Measurements from ENCODE around the gene ATP2B2.

Gene ATP2B2

DNA sequence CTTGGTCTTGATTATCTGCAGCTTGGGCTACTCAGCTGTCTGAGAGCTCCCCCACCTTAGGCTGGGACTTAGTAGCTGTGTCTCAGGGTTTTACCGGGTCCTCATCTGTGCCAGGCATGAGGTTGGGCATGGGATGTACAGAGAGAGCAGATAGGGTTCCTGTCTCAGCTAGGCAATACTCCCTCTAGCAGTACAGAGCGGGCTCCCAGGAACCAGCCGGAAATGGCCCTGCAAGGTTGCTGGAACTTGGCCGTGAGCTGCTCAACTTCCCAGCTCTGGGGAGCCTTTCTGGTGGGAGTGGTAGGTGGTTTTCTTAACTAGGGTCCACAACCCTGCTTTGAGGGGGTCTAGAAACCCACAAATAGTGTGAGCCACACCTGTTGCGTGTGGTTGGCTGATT, 58.3 kb downstream of the ATP2B2 start:
- no peak for DNase-seq

DNA sequence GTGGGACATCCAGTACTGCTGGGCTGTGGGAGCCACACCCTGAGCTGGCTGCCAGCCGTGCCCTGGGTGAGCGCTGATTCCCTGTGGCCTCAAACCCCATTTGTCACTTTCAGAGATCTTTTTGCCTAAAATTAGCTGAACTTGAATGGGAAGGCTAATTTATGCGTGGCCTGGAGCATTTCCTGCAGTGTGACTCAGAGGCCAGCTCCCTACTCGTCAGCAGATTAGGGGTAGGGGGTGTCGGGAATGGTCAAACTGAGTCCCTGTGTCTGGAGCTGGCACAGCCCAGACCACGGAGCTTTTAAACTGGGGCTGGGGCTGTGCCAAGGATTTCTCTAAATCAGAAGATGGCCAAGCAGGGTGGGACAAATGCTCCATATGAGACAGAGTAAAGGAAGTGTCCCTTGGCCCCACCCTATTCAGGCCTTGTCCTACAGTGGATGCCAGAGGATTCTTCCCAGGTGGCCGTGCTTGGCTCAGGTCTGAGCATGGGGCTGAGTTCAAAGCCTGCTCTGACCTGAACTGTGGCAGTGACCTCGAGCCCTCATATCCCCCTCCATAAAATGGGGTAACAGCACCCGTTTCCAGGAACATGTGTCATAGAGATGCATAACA, 59.7 kb downstream of the ATP2B2 start:
- DNase-seq = peak; percentile 18

DNA sequence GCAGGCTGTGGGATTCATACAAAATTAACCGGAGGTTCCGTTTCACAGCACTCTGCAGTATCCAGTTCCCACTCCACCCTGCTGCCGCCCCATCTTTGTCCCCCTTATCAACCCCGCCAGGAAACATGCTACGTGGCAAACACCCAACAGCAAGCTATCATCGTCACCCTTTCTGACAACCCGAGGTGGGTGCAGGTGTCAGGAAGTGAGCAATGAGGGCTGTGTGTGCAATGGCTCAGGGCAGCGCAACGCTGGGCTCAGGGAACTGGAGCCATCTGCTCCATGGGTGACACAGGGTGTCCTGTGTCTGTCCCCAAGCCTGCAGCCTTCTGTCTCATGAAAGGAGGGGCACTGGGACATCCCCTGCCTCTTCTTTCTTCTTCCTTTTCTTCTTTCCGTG, 60.9 kb downstream of the ATP2B2 start:
- DNase-seq = no peak

DNA sequence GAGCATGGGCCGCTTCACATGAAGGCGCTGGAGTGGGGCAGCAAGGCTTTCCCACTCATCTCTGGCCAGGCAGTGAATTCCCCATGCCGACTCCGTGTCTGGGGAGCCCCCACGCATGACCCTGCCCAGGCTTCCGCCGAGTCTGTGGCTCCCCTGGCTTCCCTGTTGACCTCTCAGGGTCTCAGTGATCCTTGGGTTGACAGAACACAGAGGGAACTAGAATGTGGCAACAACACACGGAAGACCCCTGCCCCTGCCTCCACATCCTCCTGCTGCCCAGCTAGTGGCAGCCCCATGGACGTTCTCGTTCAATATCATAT, 61.3 kb downstream of the ATP2B2 start:
- DNase-seq = no peak

DNA sequence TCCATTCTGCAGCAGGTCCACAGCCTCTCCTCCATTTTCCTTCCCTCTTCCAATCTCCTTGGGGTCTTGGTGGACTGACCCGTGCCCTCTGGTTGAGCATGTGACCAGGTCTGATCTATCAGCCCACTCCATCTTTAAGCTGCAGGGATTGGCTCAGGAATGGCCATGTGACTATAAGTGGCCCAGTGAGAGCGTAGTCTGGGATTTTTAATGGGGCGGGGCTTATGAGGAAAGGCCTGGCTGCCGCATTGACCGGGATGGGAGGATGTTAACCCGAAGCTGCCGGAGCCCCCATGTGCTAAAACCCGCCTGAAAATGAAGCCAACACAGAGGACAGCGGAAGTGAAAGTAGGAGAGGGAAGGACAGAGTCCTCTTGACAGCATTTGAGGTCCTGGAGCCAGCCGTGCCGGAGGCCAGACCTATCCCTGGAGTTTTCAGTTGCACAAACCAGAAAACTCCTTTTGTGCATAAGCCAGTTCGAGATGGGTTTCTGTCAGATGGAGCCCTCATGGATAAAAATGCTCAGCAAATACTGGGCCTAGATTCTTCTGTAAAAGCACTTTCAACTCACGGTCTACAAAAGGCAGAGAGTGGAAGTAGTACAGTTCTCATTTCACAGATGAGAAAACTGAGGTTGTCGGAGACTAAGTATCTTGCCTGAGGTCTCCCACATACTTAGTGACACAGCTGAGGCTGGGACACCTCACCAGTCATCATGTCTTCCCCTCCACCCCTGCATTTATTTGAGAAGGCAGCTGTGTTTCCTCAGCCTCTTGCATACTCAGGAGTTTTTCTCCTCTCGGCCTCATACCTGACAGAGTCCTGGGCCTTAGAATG, 61.9 kb downstream of the ATP2B2 start:
- DNase-seq = peak; percentile 17

DNA sequence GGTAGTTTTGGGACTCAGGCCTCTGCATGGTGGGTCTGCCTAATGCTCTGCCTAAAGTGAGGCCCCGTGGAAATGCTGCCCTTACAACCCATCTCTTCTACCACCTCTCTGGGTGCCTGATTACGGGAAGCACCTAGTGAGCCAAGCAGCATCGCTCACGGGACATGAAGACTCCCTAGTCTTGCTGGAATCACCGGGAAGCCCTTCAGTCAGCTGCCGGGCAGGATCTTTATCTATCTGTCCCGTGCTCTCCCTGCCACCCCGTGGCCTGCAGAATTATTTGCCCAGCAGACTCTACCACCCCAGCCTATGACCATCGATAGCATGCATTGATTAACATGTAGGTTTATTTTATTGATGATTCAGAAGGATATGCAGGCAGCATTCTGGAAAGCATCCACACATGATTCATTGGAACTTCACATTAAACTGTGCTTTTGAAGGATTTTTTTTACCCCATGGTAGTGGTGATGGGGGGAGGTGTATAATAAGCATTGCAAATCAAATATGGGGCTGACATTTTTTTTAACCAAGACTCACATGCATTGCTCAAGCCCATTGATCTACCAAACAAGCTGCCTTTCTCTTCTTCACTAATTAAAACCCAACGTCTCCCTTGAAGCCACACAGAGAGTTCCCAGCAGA, 63.1 kb downstream of the ATP2B2 start:
- no peak for DNase-seq

DNA sequence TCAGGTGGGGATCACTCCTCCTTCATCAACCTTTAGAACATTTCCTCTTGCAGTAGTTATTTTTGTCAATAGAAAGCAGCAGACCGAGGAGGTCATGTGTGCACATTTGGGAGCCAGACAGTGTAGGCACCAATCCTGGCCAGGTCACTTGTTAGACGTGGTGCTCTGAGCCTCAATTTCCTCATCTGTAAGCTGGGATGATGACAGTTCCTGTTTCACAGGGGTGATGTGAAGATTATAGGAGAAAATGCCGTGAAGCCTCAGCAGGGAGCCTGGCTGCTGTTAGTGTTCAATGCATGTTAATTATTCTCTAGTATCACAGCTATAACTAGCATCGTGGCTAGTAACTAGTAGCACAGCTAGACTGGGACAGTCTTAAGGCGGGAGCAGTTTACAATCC, 64.7 kb downstream of the ATP2B2 start:
- peak; percentile 41 for DNase-seq

DNA sequence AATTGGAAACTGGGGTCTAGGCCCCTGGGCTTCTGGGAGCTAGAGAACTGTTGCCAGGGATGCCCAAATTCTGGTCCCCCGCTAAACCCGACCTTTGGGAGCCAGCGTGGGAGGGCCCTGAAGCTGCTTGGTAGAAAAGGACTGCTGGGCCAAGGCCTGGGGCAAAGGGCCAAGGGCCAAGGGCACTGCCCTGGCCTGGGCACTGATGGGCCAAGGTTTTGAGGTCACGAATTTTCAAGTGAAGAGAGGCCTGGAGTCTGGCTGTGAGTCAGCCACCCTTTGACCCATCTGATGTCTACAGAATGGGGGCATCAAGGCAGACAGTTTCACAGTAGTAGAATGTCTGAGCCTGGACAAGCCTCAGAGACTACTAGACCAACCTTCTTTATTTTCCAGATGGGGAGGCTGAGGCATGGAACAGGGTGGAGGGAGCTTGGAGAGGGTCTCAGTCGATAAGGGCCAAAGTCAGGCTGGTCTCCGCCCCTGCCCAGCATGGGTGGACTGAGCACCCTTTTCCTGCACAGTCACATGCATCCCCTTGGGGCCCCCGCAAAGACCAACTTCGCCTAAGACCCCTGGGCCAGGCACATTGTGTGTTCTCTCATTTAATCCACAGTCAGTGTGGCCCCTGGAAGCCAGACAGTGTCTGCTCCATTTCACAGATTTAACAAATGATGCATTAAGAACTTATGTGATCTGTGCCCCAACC, 66.3 kb downstream of the ATP2B2 start:
- no peak for DNase-seq

DNA sequence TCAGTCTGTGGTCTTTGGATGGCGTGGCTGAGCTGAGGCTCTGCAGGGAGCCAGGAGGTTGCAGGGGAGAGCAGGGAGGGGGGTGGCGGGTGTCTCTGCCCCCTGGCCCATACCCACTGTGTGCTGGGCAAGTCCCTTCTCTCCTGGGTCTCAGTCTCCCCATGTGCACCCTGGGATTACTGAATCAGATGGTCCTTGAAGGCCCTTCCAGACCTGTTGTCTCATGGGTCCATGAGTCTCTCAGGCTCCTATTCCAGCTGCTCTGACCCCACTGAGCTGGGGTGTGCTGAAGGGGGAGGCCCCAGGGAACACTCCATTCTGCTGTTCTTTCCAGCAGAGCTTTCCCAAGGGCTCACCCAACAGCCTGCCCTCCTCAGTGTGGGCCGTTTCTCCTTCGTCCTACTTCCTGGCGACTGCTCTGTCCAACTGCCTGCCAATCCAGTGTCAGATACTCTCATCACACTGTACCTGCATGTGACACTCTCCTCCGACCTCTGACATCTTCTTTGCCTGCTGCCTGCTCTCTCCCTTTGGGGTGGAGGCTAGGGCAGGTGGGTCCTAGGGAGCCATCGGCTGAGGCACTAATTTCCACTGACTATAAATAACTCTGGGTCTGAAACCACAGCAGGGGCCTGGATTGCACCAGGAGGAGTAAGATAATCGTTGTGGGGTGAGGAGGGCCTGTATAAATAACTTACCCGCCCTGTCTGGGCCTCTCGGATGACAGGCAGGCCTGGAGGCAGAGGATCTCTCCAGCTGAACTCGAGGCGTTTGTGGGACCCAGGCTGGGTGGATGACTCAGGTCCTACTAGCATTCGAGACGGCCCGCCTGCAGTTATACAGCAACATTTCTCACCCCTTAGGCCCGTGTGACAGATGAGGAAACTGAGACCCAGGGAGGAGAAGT, 67.1 kb downstream of the ATP2B2 start:
- no peak for DNase-seq

DNA sequence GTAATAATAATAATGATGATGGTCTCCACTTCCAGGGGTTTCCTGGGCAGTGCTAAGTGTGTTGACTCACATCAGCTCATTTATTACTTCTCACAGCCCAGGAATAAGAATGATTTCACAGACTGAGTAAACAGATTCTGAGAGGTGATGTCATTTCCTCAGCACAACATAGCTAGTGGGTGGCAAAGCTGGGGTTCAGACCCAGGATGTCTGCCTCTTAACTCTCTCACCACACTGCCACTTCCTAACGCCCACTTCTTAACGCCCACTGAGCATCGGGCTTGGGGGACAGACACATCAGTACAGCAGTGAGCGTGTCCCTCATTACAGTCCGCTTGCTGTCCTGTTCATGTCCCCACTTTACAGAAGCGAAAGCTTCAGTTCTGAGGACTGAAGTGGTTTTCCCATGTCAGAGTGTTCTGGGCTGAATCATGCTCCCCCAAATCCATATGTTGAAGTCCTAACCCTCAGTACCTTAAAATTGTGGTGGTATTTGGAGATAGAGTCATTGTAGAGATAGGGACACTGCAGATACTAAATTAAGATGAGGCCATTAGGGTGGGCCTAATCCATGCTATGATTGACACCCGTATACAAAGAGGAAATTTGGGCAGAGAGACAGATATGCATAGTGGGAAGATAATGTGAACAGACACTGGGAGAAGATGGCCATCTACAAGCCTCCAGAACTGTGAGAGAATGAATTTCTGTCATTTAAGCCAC, 68.0 kb downstream of the ATP2B2 start:
- peak; percentile 63 for DNase-seq

DNA sequence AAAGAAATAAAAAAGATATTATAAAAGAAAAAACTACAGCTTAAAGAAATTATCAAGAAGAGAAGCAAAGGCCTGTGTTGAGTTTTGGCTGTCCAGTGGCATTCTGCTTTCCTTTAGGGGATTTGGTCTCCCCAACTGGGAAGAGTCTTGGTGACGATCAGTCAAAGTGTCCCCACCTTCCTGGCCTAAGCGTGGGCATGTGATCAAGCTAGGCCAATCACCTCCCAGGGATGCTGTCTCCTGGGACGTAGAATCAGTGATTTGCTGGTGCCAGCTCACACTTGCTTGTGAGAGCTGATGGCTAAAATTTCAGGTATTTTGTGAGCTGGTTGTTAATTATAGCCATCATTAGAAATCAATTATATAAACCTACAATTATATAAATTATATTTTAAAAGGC, 69.5 kb downstream of the ATP2B2 start:
- DNase-seq = no peak

DNA sequence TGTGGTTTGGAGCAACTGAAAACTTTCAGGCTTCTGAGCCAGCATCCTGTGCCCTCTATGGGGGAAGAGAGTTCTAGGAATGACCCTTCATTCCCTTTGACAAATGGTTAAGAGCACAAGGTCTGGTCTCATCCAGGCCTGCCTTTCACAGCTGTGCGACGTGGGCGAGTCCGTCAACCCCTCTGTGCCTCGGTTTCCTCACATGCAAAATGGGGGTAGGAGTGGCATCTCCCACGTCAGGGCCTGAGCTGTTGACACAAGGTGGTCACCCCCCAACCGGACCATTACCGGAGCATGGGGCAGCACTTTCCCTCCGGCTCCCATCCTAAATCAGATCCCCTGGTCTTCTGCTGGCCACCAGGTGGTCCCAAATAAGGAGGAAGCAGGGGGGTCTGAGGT, 70.4 kb downstream of the ATP2B2 start:
- DNase-seq = no peak

DNA sequence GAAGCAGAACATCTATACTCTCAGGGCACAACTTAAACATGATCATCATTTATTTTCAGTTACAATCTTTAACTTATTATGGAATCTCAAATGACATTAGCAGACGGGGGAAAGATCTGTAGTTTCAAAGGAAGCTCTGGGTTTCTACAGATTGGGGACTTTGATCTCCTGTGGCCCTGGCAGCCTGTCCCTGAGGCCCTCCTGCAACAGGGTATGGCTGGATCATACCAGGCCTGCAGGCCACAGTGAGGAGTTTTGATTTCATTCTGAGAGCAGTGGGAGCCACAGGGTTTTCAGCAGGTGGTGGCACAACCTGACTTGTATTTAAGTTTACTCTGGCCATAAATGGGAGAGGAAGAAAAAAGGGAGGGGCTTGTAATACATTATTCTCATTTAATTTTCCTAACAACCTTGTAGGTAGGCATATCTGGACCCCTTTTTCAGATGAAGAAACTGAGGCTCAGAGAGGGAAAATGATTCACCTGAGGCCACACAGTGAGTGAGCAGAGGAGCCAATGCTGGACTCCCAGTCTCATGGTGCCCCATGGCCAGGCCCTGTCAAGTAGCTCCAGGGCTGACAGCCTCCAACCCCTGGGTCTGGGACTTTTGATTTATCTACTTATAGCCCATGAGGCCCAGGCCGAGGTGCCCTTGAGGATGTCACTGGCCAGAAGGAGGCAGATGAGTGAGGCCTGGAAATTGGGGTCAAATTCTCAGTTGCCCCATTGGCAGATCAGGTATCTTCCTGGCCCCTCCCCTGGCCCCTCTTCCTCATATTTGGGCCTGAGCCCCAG, 71.0 kb downstream of the ATP2B2 start:
- no peak for DNase-seq

DNA sequence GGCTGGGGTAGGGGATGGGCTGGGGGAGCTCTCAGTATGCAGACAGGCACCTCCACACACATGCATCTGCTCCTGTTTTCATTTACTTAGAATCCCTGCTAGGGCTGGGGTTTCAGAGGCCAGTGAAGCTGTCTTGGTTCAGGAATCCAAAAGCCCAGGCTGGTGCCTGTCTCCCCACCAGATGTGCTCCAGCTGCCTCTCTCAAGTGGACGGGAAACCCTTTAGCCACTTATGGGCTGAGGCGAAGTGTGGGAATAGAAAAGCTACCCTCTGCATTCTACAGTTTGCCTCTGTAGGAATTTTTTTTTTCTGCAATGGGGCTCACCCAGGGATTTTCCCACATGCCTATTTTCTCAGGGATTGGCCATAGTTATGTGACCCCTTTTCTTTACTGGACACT, 72.5 kb downstream of the ATP2B2 start:
- DNase-seq = no peak

DNA sequence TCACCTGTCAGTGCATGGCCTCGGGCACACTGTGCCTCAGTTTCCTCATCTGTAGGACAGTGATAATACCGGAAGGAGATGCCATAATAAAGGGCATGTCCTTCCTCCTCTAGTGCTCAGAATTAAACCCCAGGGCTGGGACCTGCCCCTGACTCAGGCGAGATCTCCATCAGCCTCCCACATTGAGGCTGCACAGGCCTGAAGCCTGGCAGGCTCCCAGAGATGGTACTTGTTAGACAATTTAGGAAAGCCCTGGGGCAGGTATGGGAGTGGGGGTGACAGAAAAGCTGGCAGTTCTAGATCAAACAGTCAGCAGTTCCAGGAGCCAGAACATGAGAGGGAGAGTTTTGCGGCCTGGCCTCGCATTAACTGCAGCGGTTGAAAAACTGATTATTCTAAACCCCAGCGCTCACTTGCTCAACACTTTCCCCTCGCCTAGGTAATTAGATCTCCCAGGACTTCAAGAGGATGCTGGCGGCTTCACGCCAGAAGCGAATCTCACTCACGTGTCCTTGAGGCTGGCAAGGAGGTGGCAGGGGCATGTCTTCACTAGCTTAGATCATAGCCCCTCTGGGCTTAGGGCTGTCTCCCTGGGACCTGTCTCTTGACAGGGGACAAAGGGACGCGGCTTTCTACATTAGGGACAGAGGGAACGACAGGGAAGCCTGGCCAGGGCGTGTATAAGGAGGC, 73.1 kb downstream of the ATP2B2 start:
- DNase-seq = no peak

DNA sequence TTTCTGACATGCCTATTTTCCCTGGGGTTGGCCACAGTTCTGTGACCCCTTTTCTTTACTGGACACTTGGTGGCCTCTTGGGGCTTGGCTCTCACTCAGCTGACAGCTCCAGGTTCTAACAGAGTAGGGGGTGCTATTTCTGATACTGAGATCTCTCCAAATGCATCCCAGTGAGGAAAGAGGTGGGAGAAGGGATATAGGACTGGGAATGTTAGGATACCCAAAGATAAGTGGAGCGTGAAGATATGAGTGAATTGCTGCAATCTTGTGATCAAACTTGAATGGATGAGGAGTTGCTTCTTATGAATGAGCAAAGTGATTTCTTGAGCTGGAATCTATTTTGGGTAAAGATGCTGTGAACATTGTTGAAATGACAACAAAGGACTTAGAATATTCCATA, 74.6 kb downstream of the ATP2B2 start:
- DNase-seq = no peak

DNA sequence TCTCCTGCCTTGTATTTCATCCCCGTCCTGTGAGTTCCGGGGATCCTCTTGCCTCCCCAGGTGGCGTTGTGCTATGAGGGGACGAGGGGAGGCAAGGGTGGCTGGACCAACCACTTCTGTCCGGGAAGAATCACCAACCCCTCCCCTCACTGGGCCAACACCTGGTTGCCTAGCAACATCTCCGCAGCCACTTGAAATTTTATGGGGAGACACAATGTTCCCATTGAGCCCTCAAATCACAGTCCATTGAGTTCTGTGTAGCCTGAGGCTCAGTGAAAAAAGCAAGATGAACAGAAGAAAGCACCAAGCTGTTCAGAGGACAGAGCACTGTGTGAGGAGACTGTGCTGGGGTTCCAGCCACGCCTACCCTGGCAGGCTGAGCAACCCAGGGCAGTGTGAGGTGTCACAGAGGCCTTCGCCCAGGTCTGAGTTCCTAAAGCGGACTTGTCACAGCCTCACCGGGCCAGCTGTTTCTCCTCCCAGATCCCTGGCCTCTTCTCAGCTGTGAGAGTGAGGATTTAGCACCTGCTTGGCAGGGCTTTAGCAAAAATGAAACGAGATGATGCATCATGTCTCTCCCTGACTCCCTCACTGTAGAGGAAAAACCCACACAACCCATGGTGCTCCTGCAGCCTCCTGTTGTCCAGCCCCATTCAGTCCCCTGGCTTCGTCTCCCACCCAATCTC, 76.8 kb downstream of the ATP2B2 start:
- no peak for DNase-seq

DNA sequence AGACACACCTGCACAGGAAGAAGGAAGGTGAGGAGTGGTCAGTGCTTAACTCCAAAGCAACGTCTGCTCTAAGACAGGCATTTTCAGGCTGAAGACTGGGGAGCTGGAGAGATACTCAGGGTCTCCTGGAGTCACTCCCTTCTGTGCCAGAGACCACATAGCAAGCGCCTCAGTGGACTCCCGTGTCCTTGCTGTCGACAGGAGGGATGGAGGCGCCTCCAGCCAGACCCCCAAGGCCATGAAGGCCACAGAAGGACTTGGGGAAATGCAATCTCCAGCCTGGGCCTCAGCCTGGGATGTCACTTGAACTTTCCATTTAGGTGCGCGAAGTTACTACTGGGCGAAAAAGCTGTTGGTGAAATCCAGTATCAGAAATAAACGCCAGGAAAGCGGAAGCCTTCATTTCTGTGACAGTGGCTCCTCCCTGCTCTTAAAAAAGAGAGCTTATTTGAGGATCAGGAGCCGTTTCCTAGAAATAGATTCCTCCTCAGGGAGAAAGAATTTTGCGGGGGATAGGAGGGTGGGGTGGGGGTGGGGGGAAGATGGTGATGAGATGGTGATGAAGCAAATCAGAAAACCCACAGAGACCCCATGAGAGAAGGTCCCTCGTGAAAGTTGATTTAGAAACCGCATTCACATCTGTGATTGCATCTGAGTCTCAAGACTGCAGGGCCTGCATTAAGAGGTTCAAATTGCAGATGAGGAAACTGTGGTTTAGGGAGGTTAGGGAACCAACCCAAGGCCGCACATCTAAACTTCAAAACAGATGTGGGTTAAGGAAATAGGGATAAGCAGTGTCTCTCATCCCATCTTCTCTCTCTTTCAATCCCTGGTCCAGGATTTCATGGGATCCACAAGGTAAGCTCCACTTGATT, 78.8 kb downstream of the ATP2B2 start:
- no peak for DNase-seq

Measured in suppressor macrophage treated with lipopolysaccharide for 4 hours (primary cell).